Duodenal mucosa (tissue), 2 donors: ENCODE measurements around the gene ICA1.

Experiments used
- H3K27ac ChIP-seq: one replicate; pipeline ENCODE4 v1.7.0; 2013; ENCODE audit warnings: low read depth, low read length
- H3K27me3 ChIP-seq, 2 donors: one replicate each; pipeline ENCODE4 v1.7.0; 2013; ENCODE audit warnings: low read length in 2 of 2, control low read depth in 1 of 2; ENCODE audit not compliant: insufficient read depth in 2 of 2, control insufficient read depth in 1 of 2
- H3K36me3 ChIP-seq, 2 donors: one replicate each; pipeline ENCODE4 v1.7.0; 2013; ENCODE audit warnings: low read length in 2 of 2, control low read depth in 1 of 2; ENCODE audit not compliant: insufficient read depth in 2 of 2, control insufficient read depth in 1 of 2
- H3K4me1 ChIP-seq, 2 donors: one replicate each; pipeline ENCODE4 v1.7.0; 2013; ENCODE audit warnings: low read length in 2 of 2, control low read depth in 1 of 2; ENCODE audit not compliant: insufficient read depth in 2 of 2, control insufficient read depth in 1 of 2
- H3K4me3 ChIP-seq, 2 donors: one replicate each; pipeline ENCODE4 v1.7.0; 2013; ENCODE audit warnings: low read length in 2 of 2, low read depth in 1 of 2
- H3K9ac ChIP-seq, 2 donors: one replicate each; pipeline ENCODE4 v1.7.0; 2013; ENCODE audit warnings: low read length in 2 of 2, low read depth in 1 of 2
- H3K9me3 ChIP-seq, 2 donors: one replicate each; pipeline ENCODE4 v1.7.0; 2013; ENCODE audit warnings: low read length in 2 of 2, control low read depth in 1 of 2; ENCODE audit not compliant: control insufficient read depth in 1 of 2

The ICA1 gene

DNA sequence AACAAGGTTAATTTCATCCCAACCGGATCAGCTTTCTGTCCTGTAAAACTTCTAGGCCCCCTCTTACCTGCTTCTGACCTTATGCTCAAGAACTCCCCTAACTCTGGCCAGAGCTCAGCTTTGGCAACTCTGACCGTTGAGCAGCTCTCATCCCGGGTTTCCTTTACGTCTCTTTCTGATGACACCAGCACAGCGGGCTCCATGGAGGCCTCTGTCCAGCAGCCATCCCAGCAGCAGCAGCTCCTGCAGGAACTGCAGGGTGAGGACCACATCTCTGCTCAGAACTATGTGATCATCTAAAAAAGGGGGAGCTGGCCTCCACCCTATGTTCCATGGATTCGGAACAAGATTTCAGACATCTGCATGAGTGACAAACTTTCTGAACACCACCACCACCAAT is 175.7 kb downstream of the ICA1 start:
- Histone ChIP-seq H3K9me3 (no peaks in the 10 kb centered on the region), H3K4me3 (no peak overlapping the region), H3K27me3 (no peaks in the 10 kb centered on the region), H3K36me3 (peaks cover 2 to 6% of the 10 kb centered on the region in 2 donors), H3K27ac (no peak overlapping the region), H3K4me1 (no peaks in the 10 kb centered on the region), H3K9ac (no peak overlapping the region)

DNA sequence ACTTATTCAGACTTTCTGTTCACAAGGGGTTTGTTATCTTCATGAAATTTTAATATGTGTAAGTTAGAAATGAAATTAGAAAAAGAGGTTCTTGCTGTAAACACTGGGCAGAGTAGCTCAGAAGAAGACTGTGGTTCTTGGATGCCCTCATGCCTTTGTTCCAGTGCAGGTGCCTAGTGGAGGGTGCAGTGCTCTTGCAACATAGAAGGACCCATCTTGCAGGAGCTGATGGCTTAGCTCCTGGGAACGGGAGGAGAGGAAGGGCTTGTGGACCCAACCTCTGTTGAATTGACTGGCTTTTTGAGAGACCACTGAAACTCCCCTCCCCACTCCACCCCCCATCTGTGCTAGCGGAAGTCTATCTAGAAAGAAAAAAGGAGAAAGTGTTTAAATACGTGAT is 176.5 kb downstream of the ICA1 start:
- Histone ChIP-seq H3K36me3 (peaks cover 2 to 6% of the 10 kb centered on the region in 2 donors), H3K27me3 (no peaks in the 10 kb centered on the region), H3K9me3 (no peaks in the 10 kb centered on the region), H3K9ac (no peak overlapping the region), H3K4me3 (no peak overlapping the region), H3K27ac (no peak overlapping the region), H3K4me1 (no peaks in the 10 kb centered on the region)

DNA sequence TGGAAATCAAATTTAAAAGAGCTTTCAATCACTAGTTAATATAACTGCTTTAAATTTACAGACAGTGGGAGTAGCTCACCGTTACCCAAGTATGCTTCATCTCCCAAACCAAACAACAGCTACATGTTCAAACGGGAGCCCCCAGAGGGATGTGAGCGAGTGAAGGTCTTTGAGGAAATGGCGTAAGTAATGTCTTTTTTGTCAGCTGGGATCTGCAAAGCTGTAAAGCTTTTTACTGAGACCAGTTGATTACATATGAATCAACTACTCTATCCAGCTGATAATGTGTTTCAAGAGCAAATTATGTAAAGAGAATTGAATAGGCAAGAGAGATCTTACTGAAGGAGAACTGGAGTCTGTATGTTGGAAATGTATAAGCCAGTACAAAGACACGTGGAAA is 177.1 kb downstream of the ICA1 start:
- H3K27ac ChIP-seq: no peak overlapping the region
- no peaks in the 10 kb centered on the region for H3K27me3 ChIP-seq
- peaks cover 2 to 6% of the 10 kb centered on the region in 2 donors for H3K36me3 ChIP-seq
- H3K4me1 ChIP-seq: no peaks in the 10 kb centered on the region
- no peak overlapping the region for H3K4me3 ChIP-seq
- H3K9me3 ChIP-seq: no peaks in the 10 kb centered on the region
- H3K9ac ChIP-seq: no peak overlapping the region

DNA sequence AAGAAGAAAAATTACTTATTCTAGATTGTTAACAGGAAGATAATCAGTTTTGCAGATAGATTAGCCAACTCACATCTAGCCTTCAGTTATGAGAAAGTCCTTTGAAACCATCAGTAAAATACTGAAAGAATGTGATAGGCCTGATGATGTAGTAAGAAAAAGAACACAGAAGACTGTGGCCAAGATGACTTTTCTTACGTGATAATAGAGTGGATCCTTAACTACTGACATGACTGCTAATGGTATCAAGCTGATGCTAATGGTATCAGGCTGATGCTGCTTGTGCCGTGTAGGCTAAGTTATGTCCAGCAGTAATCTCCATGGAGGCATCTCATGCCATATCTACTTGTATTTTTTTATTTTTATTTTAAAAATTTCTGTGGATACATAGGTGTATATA is 179.2 kb downstream of the ICA1 start:
- Histone ChIP-seq H3K27me3 (no peaks in the 10 kb centered on the region), H3K4me3 (no peak overlapping the region), H3K36me3 (peaks cover 2 to 6% of the 10 kb centered on the region in 2 donors), H3K4me1 (no peaks in the 10 kb centered on the region), H3K9me3 (no peaks in the 10 kb centered on the region), H3K9ac (no peak overlapping the region), H3K27ac (no peak overlapping the region)

DNA sequence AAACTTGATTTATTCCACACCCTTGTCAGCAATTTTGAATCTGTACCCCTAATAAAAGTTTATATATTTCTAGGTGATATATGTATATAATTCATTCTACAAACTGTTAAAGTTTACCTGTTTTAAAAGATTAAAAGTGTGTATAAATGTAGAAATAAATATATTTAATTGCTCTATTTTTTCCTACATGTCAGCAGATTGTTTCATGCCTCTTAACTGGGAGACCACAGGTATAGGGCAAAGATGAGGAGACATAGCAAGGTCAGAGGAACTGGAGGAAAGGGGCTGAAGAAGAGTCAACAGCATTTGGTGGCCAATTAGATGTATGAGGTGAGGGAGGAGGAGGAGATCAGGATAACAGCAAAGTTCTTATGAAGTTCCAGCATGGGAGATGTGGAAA is 183.5 kb downstream of the ICA1 start:
- Histone ChIP-seq H3K9ac (no peak overlapping the region), H3K27me3 (no peaks in the 10 kb centered on the region), H3K4me1 (no peaks in the 10 kb centered on the region), H3K9me3 (no peaks in the 10 kb centered on the region), H3K36me3 (no peaks in the 10 kb centered on the region), H3K4me3 (no peak overlapping the region), H3K27ac (no peak overlapping the region)

DNA sequence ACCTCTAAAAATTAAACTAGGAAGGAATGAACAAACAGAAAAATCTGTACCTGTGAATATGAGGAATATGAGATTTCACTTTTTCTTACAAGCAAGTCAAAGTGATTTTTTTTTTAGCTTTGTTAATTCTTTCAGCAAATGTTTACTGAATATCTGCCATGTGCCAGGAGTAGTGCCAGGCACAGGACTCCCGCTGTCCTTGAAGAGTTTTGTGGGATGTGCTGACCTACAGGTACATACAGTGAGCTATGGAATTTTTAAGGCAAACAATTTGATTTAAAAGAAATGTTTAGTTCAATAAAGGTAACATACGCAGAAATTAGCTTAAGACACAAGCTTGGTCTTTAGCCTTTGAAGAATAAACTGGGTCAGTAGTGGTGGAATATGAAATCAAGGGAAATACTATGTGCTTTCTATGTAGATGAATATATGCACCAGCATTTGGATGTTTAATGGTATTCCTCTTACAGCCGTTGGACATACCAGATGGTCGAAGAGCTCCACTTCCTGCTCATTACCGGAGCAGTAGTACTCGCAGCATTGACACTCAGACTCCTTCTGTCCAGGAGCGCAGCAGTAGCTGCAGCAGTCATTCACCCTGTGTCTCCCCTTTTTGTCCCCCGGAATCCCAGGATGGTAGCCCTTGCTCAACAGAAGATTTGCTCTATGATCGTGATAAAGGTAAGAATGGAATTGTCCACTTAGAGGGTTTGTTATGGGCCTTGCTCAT is 191.4 kb downstream of the ICA1 start:
- H3K27ac ChIP-seq: no peak overlapping the region
- H3K4me3 ChIP-seq: no peak overlapping the region
- no peak overlapping the region for H3K9ac ChIP-seq
- no peaks in the 10 kb centered on the region for H3K36me3 ChIP-seq
- no peaks in the 10 kb centered on the region for H3K27me3 ChIP-seq
- no peaks in the 10 kb centered on the region for H3K4me1 ChIP-seq
- H3K9me3 ChIP-seq: no peaks in the 10 kb centered on the region

DNA sequence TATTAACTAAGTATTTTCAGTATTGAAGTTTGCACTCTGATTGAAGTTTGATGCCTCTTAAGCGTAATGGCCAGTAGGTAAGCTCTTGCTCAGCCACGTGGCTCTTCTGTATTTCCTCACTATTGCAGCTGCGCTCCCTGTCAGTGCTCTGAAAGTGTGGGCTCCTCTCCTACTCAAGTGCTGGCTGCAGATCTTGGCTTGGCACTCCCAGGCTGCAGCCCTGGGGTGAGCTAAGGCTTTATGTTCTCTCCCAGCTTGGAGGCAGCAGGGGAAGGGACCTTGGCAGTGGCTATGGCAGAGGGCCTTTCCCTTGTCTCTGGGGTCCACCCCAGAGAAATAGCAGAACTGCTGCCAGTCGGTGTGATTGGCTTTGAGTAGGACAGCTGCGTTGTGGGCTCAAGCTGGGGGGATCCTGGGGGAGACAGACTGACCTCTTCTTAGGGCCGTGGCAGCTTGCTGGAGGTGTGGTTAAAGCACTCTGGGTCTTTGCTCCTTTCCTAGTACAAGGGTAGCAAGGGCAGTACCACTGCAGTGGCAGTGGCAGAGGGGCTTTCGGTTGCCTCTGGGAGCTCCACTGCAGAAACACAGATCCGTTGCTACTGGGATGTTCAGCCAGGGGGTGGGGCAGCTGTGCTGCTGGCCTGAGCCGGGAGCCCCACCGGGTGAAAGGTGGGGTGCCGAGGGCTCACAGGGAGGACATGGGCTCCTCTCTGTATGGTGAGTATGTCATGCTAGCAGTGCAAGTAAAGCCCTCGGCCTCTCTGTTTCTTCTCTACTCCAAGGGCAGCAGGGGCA is 192.9 kb downstream of the ICA1 start:
- Histone ChIP-seq H3K9ac (no peak overlapping the region), H3K4me3 (no peak overlapping the region)

DNA sequence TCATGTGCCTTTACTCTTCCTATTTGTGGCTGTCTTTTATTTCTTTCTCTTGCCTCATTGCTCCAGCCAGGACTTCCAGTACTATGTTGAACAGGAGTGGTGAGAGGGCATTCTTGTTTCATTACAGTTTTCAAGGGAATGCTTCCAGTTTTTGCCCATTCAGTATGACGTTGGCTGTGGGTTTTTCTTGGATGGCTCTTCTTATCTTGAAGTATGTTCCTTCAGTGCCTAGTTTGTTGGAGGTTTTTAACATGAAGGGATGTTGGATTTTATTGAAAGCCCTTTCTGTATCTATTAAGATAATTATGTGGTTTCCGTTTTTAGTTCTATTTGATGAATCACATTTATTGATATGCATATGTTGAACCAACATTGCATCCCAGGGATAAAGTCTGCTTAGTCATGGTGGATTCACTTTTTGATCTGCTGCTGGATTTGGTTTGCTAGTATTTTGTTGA is 196.6 kb downstream of the ICA1 start:
- no peak overlapping the region for H3K4me3 ChIP-seq
- H3K9me3 ChIP-seq: peaks cover 0 to 3% of the 10 kb centered on the region in 2 donors
- no peaks in the 10 kb centered on the region for H3K4me1 ChIP-seq
- H3K9ac ChIP-seq: no peak overlapping the region
- H3K27ac ChIP-seq: no peak overlapping the region
- H3K36me3 ChIP-seq: peaks cover 0 to 15% of the 10 kb centered on the region in 2 donors
- H3K27me3 ChIP-seq: no peaks in the 10 kb centered on the region

More for the DNA sequence above, 192.9 kb downstream of the ICA1 start:
- Histone ChIP-seq H3K9me3 (no peaks in the 10 kb centered on the region), H3K27ac (no peak overlapping the region), H3K36me3 (no peaks in the 10 kb centered on the region), H3K4me1 (no peaks in the 10 kb centered on the region), H3K27me3 (no peaks in the 10 kb centered on the region)

DNA sequence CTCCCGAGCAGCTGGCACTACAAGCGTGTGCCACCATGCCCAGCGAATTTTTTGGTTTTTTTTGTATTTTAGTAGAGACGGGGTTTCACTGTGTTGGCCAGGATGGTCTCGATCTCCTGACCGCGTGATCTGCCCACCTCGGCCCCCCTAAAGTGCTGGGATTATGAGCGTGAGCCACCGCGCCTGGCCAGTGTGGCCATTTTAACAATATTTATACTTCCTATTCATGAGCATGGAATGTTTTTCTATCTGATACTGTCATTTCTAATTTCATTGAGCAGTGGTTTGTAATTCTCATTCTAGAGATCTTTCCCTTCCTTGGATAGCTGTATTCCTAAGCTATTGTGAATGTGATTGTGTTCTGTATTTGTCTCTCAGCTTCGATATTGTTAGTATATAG is 197.1 kb downstream of the ICA1 start:
- H3K4me3 ChIP-seq: no peak overlapping the region
- no peak overlapping the region for H3K27ac ChIP-seq
- H3K27me3 ChIP-seq: no peaks in the 10 kb centered on the region
- H3K36me3 ChIP-seq: peaks cover 0 to 15% of the 10 kb centered on the region in 2 donors
- H3K9ac ChIP-seq: no peak overlapping the region
- H3K4me1 ChIP-seq: no peaks in the 10 kb centered on the region
- peaks cover 0 to 3% of the 10 kb centered on the region in 2 donors for H3K9me3 ChIP-seq

DNA sequence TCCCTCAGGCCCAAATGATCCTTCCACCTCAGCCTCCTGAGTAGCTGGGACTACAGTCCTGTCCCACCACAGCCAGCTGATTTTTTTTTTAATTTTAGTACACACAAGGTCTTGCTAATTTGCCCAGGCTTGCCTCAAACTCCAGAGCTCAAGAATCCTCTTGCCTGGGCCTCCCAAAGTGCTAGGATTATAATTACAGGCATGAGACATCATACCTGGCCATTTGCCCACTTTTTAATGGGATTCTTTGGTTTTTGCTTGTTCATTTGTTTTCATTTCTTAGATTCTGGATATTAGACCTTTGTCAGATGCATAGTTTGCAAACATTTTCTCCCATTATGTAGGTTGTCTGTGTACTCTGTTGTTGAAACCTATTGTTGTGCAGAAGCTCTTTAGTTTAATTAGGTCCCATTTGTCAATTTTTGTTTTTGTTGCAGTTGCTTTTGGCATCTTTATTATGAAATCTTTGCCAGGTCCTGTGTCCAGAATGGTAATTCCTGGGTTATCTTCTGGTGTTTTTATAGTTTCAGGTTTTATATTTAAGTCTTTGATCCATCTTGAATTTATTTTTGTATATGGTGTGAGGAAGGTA is 198.2 kb downstream of the ICA1 start:
- Histone ChIP-seq H3K27ac (no peak overlapping the region), H3K9ac (no peak overlapping the region), H3K36me3 (peaks cover 0 to 15% of the 10 kb centered on the region in 2 donors), H3K4me3 (no peak overlapping the region), H3K27me3 (no peaks in the 10 kb centered on the region), H3K9me3 (peaks cover 0 to 3% of the 10 kb centered on the region in 2 donors), H3K4me1 (no peaks in the 10 kb centered on the region)
